Left cardiac atrium (tissue), 4 donors: ENCODE measurements around the gene OASL. TPM values are rescaled to one million over a fixed set of nuclear protein-coding genes. Genes with fewer than 3 reads are reported as not detected.
"Not testable (repeated sequence)": the region's sequence is repeated elsewhere in the genome, so short reads cannot be mapped to it uniquely, and the experiment has no call there.

Experiments used
- ATAC-seq, 2 donors: fragments of 200-7000 bp; cut with Tn5 transposase; one replicate each; pipeline ENCODE4 v1.9.1; 2020; ENCODE audit warnings: mild to moderate bottlenecking in 2 of 2, moderate library complexity in 2 of 2
- DNase-seq: peaks from one replicate; pipeline ENCODE4 v3.0.0-alpha.2; 2020
- intact Hi-C, 2 donors: fragments of 100-400 bp; cut with DNase I; formaldehyde crosslinking; loops; one replicate each; pipeline versions ENCODE4 v1.14.1 to v1.15.1; 2022 to 2023
- long read RNA-seq: library from polyadenylated mRNA; unstranded; transcript quantifications from one replicate; pipeline ENCODE4 v2.0.0, GENCODE V29; 2021
- total RNA-seq, 2 donors: library from RNA; stranded (reverse); fragmentation: NEBNext Ultra II Directional; extraction: Animal tissue kit (Norgen Biotek cat#: 25700); gene quantifications; one replicate each; pipeline ENCODE4 v1.2.1, GENCODE V29; 2021
- donor health status: DM: no; HTN: yes; CAD: no.
- donor health status: DM: no; HTN: yes; CAD: no; lungs with severe emphysema.
- donor health status: DM: yes; HTN: yes; CAD: no.
- donor health status: Dilated cardiomyopathy.

The OASL gene, protein sequence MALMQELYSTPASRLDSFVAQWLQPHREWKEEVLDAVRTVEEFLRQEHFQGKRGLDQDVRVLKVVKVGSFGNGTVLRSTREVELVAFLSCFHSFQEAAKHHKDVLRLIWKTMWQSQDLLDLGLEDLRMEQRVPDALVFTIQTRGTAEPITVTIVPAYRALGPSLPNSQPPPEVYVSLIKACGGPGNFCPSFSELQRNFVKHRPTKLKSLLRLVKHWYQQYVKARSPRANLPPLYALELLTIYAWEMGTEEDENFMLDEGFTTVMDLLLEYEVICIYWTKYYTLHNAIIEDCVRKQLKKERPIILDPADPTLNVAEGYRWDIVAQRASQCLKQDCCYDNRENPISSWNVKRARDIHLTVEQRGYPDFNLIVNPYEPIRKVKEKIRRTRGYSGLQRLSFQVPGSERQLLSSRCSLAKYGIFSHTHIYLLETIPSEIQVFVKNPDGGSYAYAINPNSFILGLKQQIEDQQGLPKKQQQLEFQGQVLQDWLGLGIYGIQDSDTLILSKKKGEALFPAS
- total RNA-seq = 1 to 10 TPM in 1 of 2 donors, under 1 TPM in 1; 0.35 to 1.6 TPM
- long read RNA-seq, transcript OASL-201 (6 exons, 3,266 nt) = major isoform, 6 of 6 reads
- long read RNA-seq, partial matches to known transcripts = 0 of 6 reads
- long read RNA-seq, other reads (novel, unspliced or antisense) = 0 of 6 reads

DNA sequence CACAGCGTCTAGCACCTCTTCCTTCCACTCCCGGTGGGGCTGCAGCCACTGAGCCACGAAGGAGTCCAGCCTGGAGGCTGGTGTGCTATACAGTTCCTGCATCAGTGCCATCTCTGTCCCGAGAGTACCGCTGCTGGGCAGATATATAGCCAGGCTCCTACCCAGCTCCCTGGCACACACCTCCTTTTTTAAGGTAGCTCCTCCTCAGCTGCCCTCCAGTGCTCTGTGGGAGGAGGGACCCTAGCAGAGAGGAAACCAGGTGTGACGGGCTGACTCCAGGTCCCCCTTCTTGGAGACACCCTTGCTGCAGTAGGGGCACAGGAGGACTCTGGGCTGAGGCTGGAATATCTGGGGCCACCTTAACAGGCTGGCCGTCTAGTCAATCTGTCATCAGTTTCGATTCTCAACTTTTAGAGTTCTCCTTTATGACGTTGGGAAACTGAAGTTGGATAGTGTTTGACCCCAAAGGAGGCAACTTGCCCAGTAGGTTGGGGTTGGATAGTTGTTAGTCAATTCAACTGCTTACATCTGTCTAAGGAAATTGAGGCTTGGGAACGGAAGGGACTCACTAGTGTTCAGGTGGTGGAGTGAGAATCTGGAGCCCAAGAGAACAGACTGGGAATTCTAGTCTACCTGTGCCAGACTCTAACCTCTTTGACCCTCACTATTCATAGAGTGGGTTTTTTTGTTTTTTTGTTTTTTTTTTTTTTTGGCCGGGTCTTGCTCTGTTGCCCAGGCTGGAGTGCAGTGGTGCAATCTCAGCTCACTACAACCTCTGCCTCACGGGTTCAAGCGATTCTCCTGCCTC lies at the start of gene OASL:
OASL (minus strand) TSS at position 386 of the 808 bp plus-strand sequence; CDS start at position 111, 275 bp downstream.
- intact Hi-C loops = no loop called here
- DNase-seq (peak; percentile 42), ATAC-seq (peak; percentile 82 to 87)

- DNase-seq (no peak), ATAC-seq (no peak)
- intact Hi-C loops = no loop called here
Observed at GRCh38 chr12:121088195-121088585, 49.1 kb upstream of the OASL start.

DNA sequence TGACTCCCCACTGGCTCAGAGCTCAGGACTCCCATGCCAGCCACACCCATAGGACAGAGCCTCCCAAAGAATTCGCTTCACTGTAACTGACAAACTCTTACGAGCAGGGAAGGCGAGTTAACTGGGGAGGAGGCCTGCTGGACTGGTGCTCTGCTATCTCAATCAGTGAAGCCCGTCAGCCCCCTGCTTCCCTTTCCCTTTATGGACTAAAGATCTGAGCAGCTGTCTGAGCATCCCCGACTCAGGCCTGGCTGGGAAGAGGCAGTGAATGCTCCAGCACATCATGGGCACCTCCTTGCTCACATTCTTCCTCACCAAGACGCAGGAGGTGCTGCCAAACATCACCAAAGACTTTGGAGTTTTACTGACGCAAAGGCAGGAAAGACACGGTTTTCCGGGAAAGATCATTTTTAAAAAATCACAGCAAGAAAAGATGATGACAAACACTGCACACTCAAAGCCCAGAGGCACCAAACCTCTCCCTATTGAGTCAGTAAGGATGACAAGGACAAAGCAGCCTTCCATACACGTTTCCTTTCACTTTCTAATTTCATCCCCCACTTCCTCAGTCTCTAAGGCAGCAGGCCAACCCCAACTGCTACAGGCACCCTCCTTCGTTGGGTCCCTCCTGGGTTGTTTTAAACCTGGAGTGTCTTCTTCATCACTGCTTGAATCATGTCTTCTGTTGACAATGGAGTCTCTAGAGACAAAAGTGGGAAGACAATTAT lies 48.6 kb upstream of the OASL start:
- ATAC-seq (no peak), DNase-seq (no peak)
- intact Hi-C loops = no loop called here

- intact Hi-C loops = no loop called here
- ATAC-seq = no peak
- DNase-seq = no peak
Observed at GRCh38 chr12:121086781-121087295, 47.8 kb upstream of the OASL start.

DNA sequence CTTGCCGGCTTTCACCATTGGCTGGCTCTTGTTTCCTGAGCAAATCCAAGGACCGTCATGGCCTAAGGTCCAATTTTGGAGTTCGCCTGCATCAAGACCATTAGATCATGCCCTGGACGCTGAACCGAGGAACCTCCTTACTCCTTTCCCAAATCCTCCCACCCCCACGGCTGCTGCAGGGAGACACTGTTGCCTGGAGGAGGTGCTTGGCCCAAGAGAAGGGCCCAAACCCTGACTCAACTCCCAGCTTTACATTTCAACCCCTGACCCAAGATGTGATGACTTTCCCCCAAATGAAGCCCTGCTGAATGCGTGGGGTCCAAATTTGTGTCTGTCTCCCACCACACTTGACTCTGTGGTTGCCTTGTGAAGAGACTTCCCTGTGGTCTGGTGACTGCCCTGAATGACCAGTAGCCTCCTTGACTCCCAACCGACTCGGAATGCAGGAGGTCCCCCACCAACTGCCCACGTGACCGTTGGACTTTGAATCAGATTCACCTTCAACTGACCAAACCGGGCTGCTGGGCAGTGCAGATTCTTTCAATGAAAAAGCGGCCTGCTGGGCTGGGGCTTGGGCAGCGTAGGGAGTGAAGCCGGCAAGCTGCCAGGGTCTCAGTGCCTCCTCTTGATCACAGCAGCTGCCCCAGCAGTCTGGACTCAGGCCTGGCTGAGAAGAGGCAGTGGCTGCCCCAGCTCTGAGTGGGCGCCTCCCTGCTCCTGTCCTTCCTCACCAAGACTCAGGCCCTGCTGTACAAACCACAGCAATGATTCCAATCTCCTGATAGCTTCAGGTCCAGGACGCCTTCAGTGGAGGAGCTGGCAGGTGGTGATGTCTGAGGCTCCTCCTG lies 46.7 kb upstream of the OASL start:
- intact Hi-C loops = no loop called here
- DNase-seq (no peak), ATAC-seq (no peak)

DNA sequence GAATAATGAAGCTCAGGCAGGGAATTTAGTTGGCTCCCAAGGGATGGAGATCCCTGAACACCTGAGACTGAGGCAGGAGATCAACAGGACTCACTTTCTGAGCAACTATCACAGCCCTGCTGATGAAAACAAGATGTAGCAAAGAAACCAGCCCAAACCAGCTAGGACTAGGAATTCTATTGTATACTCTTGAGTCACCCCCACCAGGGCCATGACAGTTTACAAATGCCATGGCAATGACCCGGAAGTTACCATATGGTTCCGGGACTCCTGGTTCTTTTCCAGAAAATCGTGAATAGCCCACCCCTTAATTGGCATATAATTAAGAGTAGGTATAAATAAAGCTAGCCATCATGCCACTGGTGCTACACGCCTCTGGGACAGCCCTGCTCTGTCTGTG lies 46.0 kb upstream of the OASL start:
- intact Hi-C loops = no loop called here
- no peak for ATAC-seq
- DNase-seq = no peak

DNA sequence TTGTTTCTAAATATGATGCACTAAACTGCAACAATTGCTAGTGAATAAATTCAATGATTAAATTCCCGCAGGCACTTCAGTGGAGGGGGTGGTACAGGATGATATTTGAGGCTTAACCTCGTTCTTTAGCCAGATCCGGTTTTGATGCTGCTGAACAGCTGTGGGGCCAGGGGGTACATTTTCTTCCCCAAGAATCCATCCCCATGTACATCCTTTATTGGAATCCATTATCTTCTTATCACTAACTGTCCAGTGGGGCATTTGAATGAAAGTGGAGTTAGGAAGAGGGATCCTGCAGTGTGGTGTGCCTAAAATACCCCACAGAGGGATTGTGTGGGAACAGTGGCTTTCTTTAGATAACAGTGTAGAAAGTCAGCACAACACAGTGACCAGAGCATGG lies 45.2 kb upstream of the OASL start:
- intact Hi-C loops = no loop called here
- no peak for DNase-seq
- no peak for ATAC-seq

DNA sequence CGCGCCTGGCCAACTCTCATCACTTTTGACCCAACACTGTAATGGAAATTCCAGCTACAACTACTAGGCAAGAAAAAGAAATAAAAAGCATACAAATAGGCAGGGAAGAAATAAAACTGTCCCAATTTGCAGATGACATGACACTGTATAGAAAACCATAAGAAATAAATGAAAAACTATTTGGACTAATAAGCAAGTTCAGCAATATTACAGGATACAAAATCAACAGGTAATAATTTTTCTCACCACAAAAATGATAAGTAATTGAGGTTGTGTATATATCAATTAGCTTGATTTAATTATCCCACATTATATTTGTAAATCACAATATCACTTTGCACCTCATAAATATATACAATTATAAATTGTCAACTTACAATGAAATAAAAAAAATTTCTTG lies 41.9 kb upstream of the OASL start:
- no peak for DNase-seq
- intact Hi-C loops = no loop called here
- no peak for ATAC-seq

DNA sequence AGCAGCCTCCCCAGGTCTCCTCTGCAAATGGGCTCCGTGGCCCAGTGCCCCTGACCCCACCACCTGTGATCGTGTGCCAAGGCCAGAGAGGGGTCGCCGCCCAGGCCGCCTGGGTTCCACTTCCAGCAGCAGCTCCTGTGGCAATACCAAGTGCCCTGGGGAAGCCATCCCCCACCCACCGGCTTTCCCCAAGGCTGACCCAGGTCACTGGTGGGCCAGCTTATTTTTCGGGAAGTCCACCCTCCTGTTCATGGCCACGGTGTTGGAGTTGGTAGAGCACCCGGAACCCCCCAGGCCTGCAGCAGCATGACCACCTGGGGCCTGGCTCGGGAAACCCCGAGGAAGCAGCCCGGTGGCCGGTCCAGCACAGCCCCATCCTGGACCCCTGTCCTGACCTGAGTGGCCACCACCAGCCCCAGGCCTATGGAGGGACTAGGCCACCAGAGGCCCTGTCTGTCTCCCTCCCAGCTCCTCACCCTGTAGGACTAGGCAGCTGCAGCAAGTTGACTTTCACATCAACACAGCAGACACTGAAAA lies 40.8 kb upstream of the OASL start:
- DNase-seq (no peak), ATAC-seq (no peak)
- intact Hi-C loops = no loop called here

- DNase-seq, ATAC-seq, intact Hi-C loops: not testable (repeated sequence)
Observed at GRCh38 chr12:121077440-121077839, 38.4 kb upstream of the OASL start.

GRCh38 chr12:121075911-121076310 lies 36.9 kb upstream of the OASL start:
- ATAC-seq, intact Hi-C loops, DNase-seq: not testable (repeated sequence)

GRCh38 chr12:121072147-121072546 lies 33.1 kb upstream of the OASL start:
- intact Hi-C loops = no loop called here
- no peak for DNase-seq
- no peak for ATAC-seq

DNA sequence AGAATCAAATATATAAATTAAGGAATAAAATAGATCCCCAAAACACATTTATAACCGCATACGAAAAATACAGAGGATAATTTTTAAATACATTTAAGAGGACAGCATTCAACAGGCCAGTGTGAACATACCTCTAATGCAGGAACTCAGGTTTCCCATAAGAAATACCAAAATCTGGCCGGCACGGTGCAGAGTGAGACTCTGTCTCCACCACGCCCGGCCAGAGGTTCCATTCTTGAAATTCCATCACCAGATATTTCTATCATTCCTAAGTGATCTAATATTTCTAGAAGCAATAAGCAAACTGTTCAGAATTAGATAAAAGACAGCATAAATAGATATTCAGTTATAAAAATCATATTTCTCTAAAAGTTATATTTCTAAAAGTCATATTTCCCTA lies 30.2 kb upstream of the OASL start:
- ATAC-seq (no peak), DNase-seq (no peak)
- intact Hi-C loops = no loop called here

GRCh38 chr12:121065345-121065744 lies 26.3 kb upstream of the OASL start:
- ATAC-seq (no peak), DNase-seq (no peak)
- intact Hi-C loops = no loop called here

- not testable (repeated sequence) for ATAC-seq, DNase-seq
- intact Hi-C loops = loop anchor here in 1 of 2 donors (5.0 kb wide), 1 partner anchor 33 kb away; no protein-coding TSS in a partner anchor
Observed at GRCh38 chr12:121064586-121064985, 25.5 kb upstream of the OASL start.

- intact Hi-C loops = loop anchor here in 1 of 2 donors (5.0 kb wide), 1 partner anchor 33 kb away; no protein-coding TSS in a partner anchor
- ATAC-seq = no peak
- no peak for DNase-seq
Observed at GRCh38 chr12:121064116-121064515, 25.1 kb upstream of the OASL start.

- no peak for ATAC-seq
- intact Hi-C loops = loop anchor here in 1 of 2 donors (5.0 kb wide), 1 partner anchor 35 kb away; no protein-coding TSS in a partner anchor
- DNase-seq = no peak
Observed at GRCh38 chr12:121062391-121063045, 23.5 kb upstream of the OASL start.
